ENCODE results near the gene MS4A8.

GRCh38 chr11:60748821-60749220 is 49.4 kb downstream of the MS4A8 start:
- no peak for TF ChIP-seq ZNF8 (CRISPR knock-in tag; IDR thresholded peaks at IDR 0.05)
- no peak for TF ChIP-seq ESRRG (CRISPR knock-in tag; IDR thresholded peaks at IDR 0.05)
- TF ChIP-seq, protein P1, sequence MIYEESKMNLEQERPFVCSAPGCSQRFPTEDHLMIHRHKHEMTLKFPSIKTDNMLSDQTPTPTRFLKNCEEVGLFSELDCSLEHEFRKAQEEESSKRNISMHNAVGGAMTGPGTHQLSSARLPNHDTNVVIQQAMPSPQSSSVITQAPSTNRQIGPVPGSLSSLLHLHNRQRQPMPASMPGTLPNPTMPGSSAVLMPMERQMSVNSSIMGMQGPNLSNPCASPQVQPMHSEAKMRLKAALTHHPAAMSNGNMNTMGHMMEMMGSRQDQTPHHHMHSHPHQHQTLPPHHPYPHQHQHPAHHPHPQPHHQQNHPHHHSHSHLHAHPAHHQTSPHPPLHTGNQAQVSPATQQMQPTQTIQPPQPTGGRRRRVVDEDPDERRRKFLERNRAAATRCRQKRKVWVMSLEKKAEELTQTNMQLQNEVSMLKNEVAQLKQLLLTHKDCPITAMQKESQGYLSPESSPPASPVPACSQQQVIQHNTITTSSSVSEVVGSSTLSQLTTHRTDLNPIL (CRISPR knock-in tag; IDR thresholded peaks at IDR 0.05; ENCODE audit: low read depth) = no peak
- TF ChIP-seq ARNTL (CRISPR knock-in tag; IDR thresholded peaks at IDR 0.05; ENCODE audit: borderline replicate concordance, low read depth) = no peak
- no peak for TF ChIP-seq POU6F1 (CRISPR knock-in tag; IDR thresholded peaks at IDR 0.05; ENCODE audit: borderline replicate concordance, low read depth)
- TF ChIP-seq TCF4 (CRISPR knock-in tag; IDR thresholded peaks at IDR 0.05; ENCODE audit: borderline replicate concordance) = no peak
- no peak for TF ChIP-seq ISL1 (CRISPR knock-in tag; IDR thresholded peaks at IDR 0.05)
- TF ChIP-seq, protein P2, sequence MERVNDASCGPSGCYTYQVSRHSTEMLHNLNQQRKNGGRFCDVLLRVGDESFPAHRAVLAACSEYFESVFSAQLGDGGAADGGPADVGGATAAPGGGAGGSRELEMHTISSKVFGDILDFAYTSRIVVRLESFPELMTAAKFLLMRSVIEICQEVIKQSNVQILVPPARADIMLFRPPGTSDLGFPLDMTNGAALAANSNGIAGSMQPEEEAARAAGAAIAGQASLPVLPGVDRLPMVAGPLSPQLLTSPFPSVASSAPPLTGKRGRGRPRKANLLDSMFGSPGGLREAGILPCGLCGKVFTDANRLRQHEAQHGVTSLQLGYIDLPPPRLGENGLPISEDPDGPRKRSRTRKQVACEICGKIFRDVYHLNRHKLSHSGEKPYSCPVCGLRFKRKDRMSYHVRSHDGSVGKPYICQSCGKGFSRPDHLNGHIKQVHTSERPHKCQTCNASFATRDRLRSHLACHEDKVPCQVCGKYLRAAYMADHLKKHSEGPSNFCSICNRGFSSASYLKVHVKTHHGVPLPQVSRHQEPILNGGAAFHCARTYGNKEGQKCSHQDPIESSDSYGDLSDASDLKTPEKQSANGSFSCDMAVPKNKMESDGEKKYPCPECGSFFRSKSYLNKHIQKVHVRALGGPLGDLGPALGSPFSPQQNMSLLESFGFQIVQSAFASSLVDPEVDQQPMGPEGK (CRISPR knock-in tag; IDR thresholded peaks at IDR 0.05; ENCODE audit: borderline replicate concordance) = no peak
- TF ChIP-seq OSR1 (CRISPR knock-in tag; IDR thresholded peaks at IDR 0.05) = no peak
- TF ChIP-seq TOX (CRISPR knock-in tag; IDR thresholded peaks at IDR 0.05; ENCODE audit: borderline replicate concordance) = no peak
- TF ChIP-seq ZNF70 (CRISPR knock-in tag; IDR thresholded peaks at IDR 0.05) = no peak

All from SK-N-SH treated with all-trans-retinoic acid at 6 μM for 48 hours (cell line).